Measurements from ENCODE around the gene ILKAP. TPM values are rescaled to one million over a fixed set of nuclear protein-coding genes. Genes with fewer than 3 reads are reported as not detected.

The ILKAP gene
- total RNA-seq, 1 experiment from 2014 or later, result 41.5 TPM

DNA sequence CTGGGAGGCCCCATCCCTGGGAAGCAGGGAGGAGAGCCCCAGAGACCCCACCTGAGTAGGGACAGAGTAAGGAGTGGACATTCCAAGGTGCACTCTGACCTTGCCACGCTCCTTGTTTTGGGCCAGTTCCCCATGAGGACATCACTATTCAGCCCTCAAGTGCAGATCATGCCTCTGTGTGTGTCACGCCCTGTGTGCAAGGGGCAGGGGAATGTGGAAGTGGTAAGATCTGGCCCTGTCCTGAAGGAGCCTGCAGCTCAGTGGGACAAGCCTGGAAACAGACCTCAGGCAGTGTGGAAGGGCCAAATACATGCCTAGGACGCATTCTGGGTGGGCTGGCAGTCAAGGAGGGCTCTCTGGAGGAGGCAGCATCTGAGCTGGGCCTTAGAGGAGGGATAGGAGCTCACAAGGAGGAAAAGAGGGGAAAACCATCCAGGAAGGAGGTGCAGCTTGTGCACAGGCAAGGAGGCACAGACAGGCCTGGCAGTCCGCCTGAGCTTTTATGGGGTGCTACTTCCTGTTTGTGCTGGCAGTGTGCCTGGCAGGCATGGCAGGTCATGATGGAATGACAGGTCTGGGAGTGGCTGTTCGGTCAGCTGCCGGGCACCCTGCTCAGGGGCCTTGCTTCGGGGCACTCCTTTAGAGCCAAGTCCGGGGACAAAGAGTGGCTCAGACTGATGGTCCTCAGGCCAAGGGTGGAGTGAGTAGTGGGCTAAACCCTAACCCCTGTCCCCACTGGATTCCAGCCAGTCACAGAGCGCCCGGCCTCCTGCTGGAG lies 61.8 kb downstream of the ILKAP start:
- Histone ChIP-seq H3T11ph (ENCODE audit: low read length) (no peak overlapping the region), H3K23me2 (ENCODE audit: insufficient read length, low read depth, low read length, poor library complexity, severe bottlenecking) (no peaks in the 10 kb centered on the region), H3K9me3 (ENCODE audit: control insufficient read depth, low read depth, low read length) (no peaks in the 10 kb centered on the region), H3K27me3 (ENCODE audit: insufficient read depth, low read length) (no peaks in the 10 kb centered on the region), H4K5ac (ENCODE audit: insufficient read length, low read depth, low read length) (no peak overlapping the region), H4K20me1 (ENCODE audit: control insufficient read depth, insufficient read depth, insufficient read length) (peaks cover 2% of the 10 kb centered on the region), H3K4me2 (ENCODE audit: insufficient read depth, insufficient read length, low read length) (no peak overlapping the region), H3K18ac (ENCODE audit: insufficient read length, low read depth, low read length) (no peak overlapping the region), H2BK12ac (ENCODE audit: insufficient read length, low read depth, low read length) (no peak overlapping the region), H2BK15ac (ENCODE audit: low read depth, low read length) (no peak overlapping the region), H3K4ac (ENCODE audit: low read depth, low read length) (no peak overlapping the region), H3K27ac (ENCODE audit: insufficient read length, low read depth, low read length) (no peak overlapping the region), H2BK20ac (ENCODE audit: low read depth, low read length, poor library complexity, severe bottlenecking) (no peak overlapping the region), H2BK5ac (ENCODE audit: insufficient read length, low read length) (no peak overlapping the region), H4K8ac (replicated peaks; ENCODE audit: insufficient read length, low read depth, low read length) (no peak overlapping the region), H3K79me2 (ENCODE audit: insufficient read depth, low read length) (no peaks in the 10 kb centered on the region), H2BK120ac (ENCODE audit: low read depth, low read length, poor library complexity, severe bottlenecking) (no peak overlapping the region), H2AFZ (ENCODE audit: low read length) (no peak overlapping the region), H2AK5ac (ENCODE audit: insufficient read length, low read length) (no peak overlapping the region), H3K14ac (ENCODE audit: insufficient read depth, low read length) (no peak overlapping the region), H3K23ac (ENCODE audit: insufficient read length, low read depth, low read length) (no peak overlapping the region), H3K79me1 (ENCODE audit: insufficient read depth, low read depth, low read length, poor library complexity, severe bottlenecking) (no peaks in the 10 kb centered on the region), H3K4me1 (ENCODE audit: insufficient read depth, low read length) (no peaks in the 10 kb centered on the region), H3K56ac (ENCODE audit: insufficient read length, low read depth, low read length) (no peak overlapping the region), H3K9ac (ENCODE audit: extremely low read depth, insufficient read length, low read length) (no peak overlapping the region), H4K91ac (ENCODE audit: insufficient read length, low read depth, low read length) (no peak overlapping the region)
- no peaks in the 10 kb centered on the region for H3K36me3 Mint-ChIP-seq (ENCODE audit: insufficient read depth in 1 of 3, low read depth in 3 of 3)
- no peaks in the 10 kb centered on the region for H3K9me3 Mint-ChIP-seq
- no peak for DNase-seq
- no peaks in the 10 kb centered on the region for H3K4me1 Mint-ChIP-seq
- H3K4me3 Mint-ChIP-seq, result no peak overlapping the region
- peak overlapping the region; percentile 35 to 93 (median 89); a peak in 4 of 7 replicates for H3K27ac Mint-ChIP-seq
- WGBS (ENCODE audit: extremely low coverage, insufficient read length, low lambda C conversion rate), result no CpG with 5 or more reads among the region's 10 CpGs
- TF ChIP-seq, protein P1, sequence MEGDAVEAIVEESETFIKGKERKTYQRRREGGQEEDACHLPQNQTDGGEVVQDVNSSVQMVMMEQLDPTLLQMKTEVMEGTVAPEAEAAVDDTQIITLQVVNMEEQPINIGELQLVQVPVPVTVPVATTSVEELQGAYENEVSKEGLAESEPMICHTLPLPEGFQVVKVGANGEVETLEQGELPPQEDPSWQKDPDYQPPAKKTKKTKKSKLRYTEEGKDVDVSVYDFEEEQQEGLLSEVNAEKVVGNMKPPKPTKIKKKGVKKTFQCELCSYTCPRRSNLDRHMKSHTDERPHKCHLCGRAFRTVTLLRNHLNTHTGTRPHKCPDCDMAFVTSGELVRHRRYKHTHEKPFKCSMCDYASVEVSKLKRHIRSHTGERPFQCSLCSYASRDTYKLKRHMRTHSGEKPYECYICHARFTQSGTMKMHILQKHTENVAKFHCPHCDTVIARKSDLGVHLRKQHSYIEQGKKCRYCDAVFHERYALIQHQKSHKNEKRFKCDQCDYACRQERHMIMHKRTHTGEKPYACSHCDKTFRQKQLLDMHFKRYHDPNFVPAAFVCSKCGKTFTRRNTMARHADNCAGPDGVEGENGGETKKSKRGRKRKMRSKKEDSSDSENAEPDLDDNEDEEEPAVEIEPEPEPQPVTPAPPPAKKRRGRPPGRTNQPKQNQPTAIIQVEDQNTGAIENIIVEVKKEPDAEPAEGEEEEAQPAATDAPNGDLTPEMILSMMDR (conservative IDR thresholded peaks at IDR 0.05), result no peak
- no peaks in the 10 kb centered on the region; the same call in 1 of the 2 replicates for H3K27me3 Mint-ChIP-seq (ENCODE audit: low read depth)

All from H9 (cell line).